ENCODE data around the gene ZNF367.

- TF ChIP-seq CTCF (conservative IDR thresholded peaks at IDR 0.05), result no peak
- TF ChIP-seq EZH2 (IDR thresholded peaks at IDR 0.05; ENCODE audit: low read depth), result no peak
These were observed 39.1 kb upstream of the ZNF367 start for GRCh38 chr9:96457266-96457665.
